AG04450 (cell line): Measurements from ENCODE around the gene MRGPRG. TPM values are rescaled to one million over a fixed set of nuclear protein-coding genes. Genes with fewer than 3 reads are reported as not detected.

Source experiments
- CTCF ChIA-PET: fragments of 300-600, 350-600 bp; formaldehyde crosslinking; extraction: SDS; loops from one replicate; lab custom pipeline; 2022; ENCODE audit warnings: antibody characterized with exemption, inconsistent platforms; lab: Charles Lee
- POLR2A ChIA-PET: fragments of 350-600 bp; formaldehyde crosslinking; extraction: SDS; loops from one replicate; lab custom pipeline; 2021; ENCODE audit warnings: antibody characterized with exemption, inconsistent platforms; lab: Yijun Ruan, JAX
- DNase-seq: peaks from one replicate; pipeline ENCODE4 v3.0.0-alpha.2; 2011; ENCODE audit warnings: low read depth, low spot score
- H3K27ac ChIP-seq: one replicate; pipeline ENCODE4 v1.5.1; 2012; ENCODE audit warnings: low read depth, low read length, control low read depth
- H3K27me3 ChIP-seq: one replicate; pipeline ENCODE4 v1.6.0; 2012; ENCODE audit warnings: low read length; ENCODE audit not compliant: control insufficient read depth, insufficient read depth
- H3K4me3 ChIP-seq: 2 replicates; pipeline ENCODE4 v1.5.1; 2011; ENCODE audit warnings: mild to moderate bottlenecking, low read depth, low read length, control low read depth
- H3K9me3 ChIP-seq: 2 replicates; pipeline ENCODE4 v1.5.1; 2012; ENCODE audit warnings: low read length; ENCODE audit not compliant: control insufficient read depth, insufficient read depth
- CTCF ChIP-seq: IDR thresholded peaks from 2 replicates; pipeline ENCODE4 v1.5.1; 2011; ENCODE audit warnings: low read depth, low read length, control low read depth, inconsistent platforms
- polyA plus RNA-seq: library from polyadenylated mRNA; depleted of rRNA; stranded (reverse); fragments of >200 nt; gene quantifications from 2 replicates; pipeline ENCODE4 v1.2.3, GENCODE V29; 2011

Gene MRGPRG
- polyA plus RNA-seq, 1 experiment = not detected

GRCh38 chr11:3198815-3199214, 19.8 kb downstream of the MRGPRG start:
- Histone ChIP-seq H3K9me3 (no peaks in the 10 kb centered on the region; the same call in 1 of the 2 replicates), H3K4me3 (no peak overlapping the region), H3K27me3 (peaks cover 50% of the 10 kb centered on the region), H3K27ac (no peak overlapping the region)
- no peak for TF ChIP-seq CTCF
- ChIA-PET POLR2A (no interaction called here), CTCF (no interaction called here)
- DNase-seq = no peak

- H3K27ac ChIP-seq = no peak overlapping the region
- no peak for TF ChIP-seq CTCF
- POLR2A ChIA-PET = no interaction called here
- CTCF ChIA-PET = no interaction called here
- no peak overlapping the region for H3K4me3 ChIP-seq
- no peaks in the 10 kb centered on the region; the same call in 1 of the 2 replicates for H3K9me3 ChIP-seq
- DNase-seq = no peak
- H3K27me3 ChIP-seq = peaks cover 42% of the 10 kb centered on the region
These were observed 20.6 kb downstream of the MRGPRG start for GRCh38 chr11:3197878-3198528.

DNA sequence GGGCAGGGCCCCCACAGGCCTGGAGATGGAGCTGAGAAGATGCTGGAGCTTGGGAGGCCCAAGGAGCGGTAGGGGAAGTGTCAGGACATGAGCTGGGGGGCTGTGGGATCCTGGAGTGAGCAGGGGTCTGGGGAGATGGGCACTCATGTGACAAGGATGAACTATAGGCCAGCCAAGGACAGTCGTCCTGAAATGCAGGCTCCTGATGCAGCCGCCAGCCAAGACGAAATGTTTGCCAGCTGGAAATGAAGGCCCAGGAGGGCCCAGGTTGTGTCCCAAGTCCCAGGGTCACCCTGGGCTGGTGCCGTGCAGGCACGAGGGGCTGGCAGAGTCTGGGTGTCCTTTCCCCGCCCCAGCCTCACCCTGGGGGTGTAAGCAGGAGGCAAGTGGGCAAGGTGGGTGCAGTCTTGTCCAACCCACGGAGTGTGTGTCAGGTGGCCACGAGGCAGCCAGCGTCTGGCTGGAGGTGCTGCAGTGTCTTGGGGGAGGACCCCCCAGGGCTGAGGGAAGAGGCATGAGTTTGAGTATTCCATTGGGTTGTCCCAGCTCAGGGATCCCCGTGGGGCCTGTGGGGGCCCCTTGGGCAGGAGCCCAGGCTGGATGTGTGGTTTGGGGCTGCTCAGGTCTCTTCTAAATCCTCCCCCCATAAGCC, 21.4 kb downstream of the MRGPRG start:
- no peak overlapping the region for H3K4me3 ChIP-seq
- TF ChIP-seq CTCF = no peak
- no peaks in the 10 kb centered on the region; the same call in 1 of the 2 replicates for H3K9me3 ChIP-seq
- no peak overlapping the region for H3K27ac ChIP-seq
- ChIA-PET POLR2A (no interaction called here), CTCF (no interaction called here)
- peaks cover 39% of the 10 kb centered on the region for H3K27me3 ChIP-seq
- no peak for DNase-seq

- H3K27me3 ChIP-seq = peaks cover 32% of the 10 kb centered on the region
- DNase-seq = no peak
- CTCF ChIA-PET = interaction anchor here (0.8 kb wide), 1 partner anchor 83 kb away, joined by 3 read pairs; no protein-coding TSS in a partner anchor
These were observed 22.2 kb downstream of the MRGPRG start for GRCh38 chr11:3196161-3197043.

More at GRCh38 chr11:3196161-3197043, 22.2 kb downstream of the MRGPRG start:
- no peaks in the 10 kb centered on the region; the same call in 1 of the 2 replicates for H3K9me3 ChIP-seq
- H3K27ac ChIP-seq = no peak overlapping the region
- TF ChIP-seq CTCF = no peak
- no peak overlapping the region for H3K4me3 ChIP-seq
- POLR2A ChIA-PET = no interaction called here
